GM18507 (cell line): Measurements from ENCODE around the gene MS4A2.

Experiments used
- DNase-seq: peaks from one replicate; pipeline ENCODE4 v3.0.0; 2011; ENCODE audit warnings: low read depth; ENCODE audit not compliant: insufficient read length; ENCODE audit errors: extremely low spot score
- FAIRE-seq: peaks from 2 replicates; lab custom pipeline; 2011; peaks lifted over from hg19 to GRCh38; lab: Jason Lieb, UNC

The MS4A2 gene

GRCh38 chr11:60133917-60134316, 45.5 kb downstream of the MS4A2 start:
- FAIRE-seq, result no peak
- no peak for DNase-seq

GRCh38 chr11:60143768-60144167, 55.3 kb downstream of the MS4A2 start:
- DNase-seq (no peak), FAIRE-seq (no peak)

- DNase-seq (no peak), FAIRE-seq (no peak)
Observed at GRCh38 chr11:60145677-60146076, 57.2 kb downstream of the MS4A2 start.
